Smooth muscle cell (in vitro differentiated cells): ENCODE data around the gene KRT25. TPM values are rescaled to one million over a fixed set of nuclear protein-coding genes. Genes with fewer than 3 reads are reported as not detected.

Source experiments
- DNase-seq: peaks from one replicate; lab custom pipeline; 2025; ENCODE audit not compliant: unreplicated experiment; lab: John Stamatoyannopoulos, UW
- H2AFZ ChIP-seq: fragments of 200-600 bp; sonication (generic); 2 replicates; pipeline ENCODE4 v1.6.0; 2016; ENCODE audit warnings: antibody characterized with exemption, low read depth, mild to moderate bottlenecking
- H3F3A ChIP-seq: fragments of 200-600 bp; sonication (generic); 2 replicates; pipeline ENCODE4 v1.6.0; 2017; ENCODE audit warnings: antibody characterized with exemption, low read depth
- H3K27ac ChIP-seq: fragments of 200-600 bp; sonication (generic); 2 replicates; pipeline ENCODE4 v1.5.1; 2016; ENCODE audit warnings: low read depth, mild to moderate bottlenecking
- H3K27me3 ChIP-seq: fragments of 200-600 bp; sonication (generic); 2 replicates; pipeline ENCODE4 v1.6.1; 2016; ENCODE audit warnings: low read depth, mild to moderate bottlenecking
- H3K36me3 ChIP-seq: fragments of 200-600 bp; sonication (generic); 2 replicates; pipeline ENCODE4 v1.5.1; 2016; ENCODE audit warnings: low read depth
- H3K4me1 ChIP-seq: fragments of 200-600 bp; sonication (generic); 2 replicates; pipeline ENCODE4 v1.5.1; 2016; ENCODE audit warnings: low read depth
- H3K4me2 ChIP-seq: fragments of 200-600 bp; sonication (generic); 2 replicates; pipeline ENCODE4 v1.6.0; 2016; ENCODE audit warnings: mild to moderate bottlenecking
- H3K4me3 ChIP-seq: fragments of 200-600 bp; sonication (generic); 2 replicates; pipeline ENCODE4 v1.5.1; 2016; ENCODE audit warnings: mild to moderate bottlenecking
- H3K79me2 ChIP-seq: fragments of 200-600 bp; sonication (generic); 2 replicates; pipeline ENCODE4 v1.6.0; 2016; ENCODE audit warnings: low read depth, mild to moderate bottlenecking
- H3K9ac ChIP-seq: fragments of 200-600 bp; sonication (generic); 2 replicates; pipeline ENCODE4 v1.6.0; 2016; ENCODE audit warnings: low read depth
- H3K9me3 ChIP-seq: fragments of 200-600 bp; sonication (generic); replicated peaks from 2 replicates; pipeline ENCODE4 v1.5.1; 2016; ENCODE audit warnings: low read depth
- H4K20me1 ChIP-seq: fragments of 200-600 bp; sonication (generic); 2 replicates; pipeline ENCODE4 v1.6.0; 2016; ENCODE audit warnings: low read depth
- CTCF ChIP-seq: fragments of 200-600 bp; sonication (generic); IDR thresholded peaks from 2 replicates; pipeline ENCODE4 v1.5.1; 2017; ENCODE audit warnings: borderline replicate concordance, mild to moderate bottlenecking, antibody characterized with exemption; ENCODE audit not compliant: insufficient read depth, poor library complexity, severe bottlenecking
- WGBS: methylation state at CpG from one replicate; pipeline ENCODE4 v1.1.7; 2016; ENCODE audit warnings: low lambda C conversion rate; 5-methylcytosine and 5-hydroxymethylcytosine counted together
- polyA plus RNA-seq: library from polyadenylated mRNA; unstranded; fragments of >200 nt; fragmentation: Nextera tagmentation; extraction: Ambion mirVana; gene quantifications from 2 replicates; pipeline ENCODE4 v1.2.1, GENCODE V29; 2016
- total RNA-seq: library from RNA; depleted of rRNA; stranded (reverse); fragments of >200 nt; gene quantifications from 2 replicates; pipeline ENCODE4 v1.2.3, GENCODE V29; 2014

The KRT25 gene
- total and polyA plus RNA-seq, 2 experiments from 2014 or later = not detected

DNA sequence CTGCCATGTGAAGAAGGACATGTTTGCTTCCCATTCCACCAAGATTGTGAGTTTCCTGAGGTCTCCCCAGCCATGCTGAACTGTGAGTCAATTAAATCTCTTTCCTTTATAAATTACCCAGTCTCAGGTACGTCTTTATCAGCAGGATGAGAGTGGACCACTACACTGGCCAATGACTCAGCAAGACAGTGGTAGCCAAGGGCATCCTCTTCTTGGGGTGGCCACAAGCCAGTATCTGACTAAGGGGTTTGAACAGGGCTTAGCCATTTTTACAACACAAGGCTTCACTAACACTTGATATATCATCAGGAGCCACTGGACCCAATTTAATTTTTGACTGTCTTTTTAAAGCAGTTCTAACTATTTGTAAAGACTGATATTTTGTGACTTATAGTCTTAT is 30.5 kb downstream of the KRT25 start:
- Histone ChIP-seq H3K9me3 (no peaks in the 10 kb centered on the region), H3K36me3 (no peaks in the 10 kb centered on the region), H4K20me1 (no peaks in the 10 kb centered on the region), H3K9ac (no peak overlapping the region), H3K4me3 (no peak overlapping the region), H3K4me1 (no peaks in the 10 kb centered on the region), H3K79me2 (no peaks in the 10 kb centered on the region), H3K27ac (no peak overlapping the region), H2AFZ (no peak overlapping the region), H3F3A (no peaks in the 10 kb centered on the region), H3K4me2 (no peak overlapping the region), H3K27me3 (peaks cover 6% of the 10 kb centered on the region)
- DNase-seq = no peak
- TF ChIP-seq CTCF = no peak
- WGBS = 83% methylated on average over 1 of the region's 1 CpG

- TF ChIP-seq CTCF = no peak
- Histone ChIP-seq H3K27ac (no peak overlapping the region), H3K9ac (no peak overlapping the region), H3K27me3 (peaks cover 11% of the 10 kb centered on the region), H3K4me3 (no peak overlapping the region), H3K79me2 (no peaks in the 10 kb centered on the region), H2AFZ (no peak overlapping the region), H3K4me1 (no peaks in the 10 kb centered on the region), H3F3A (no peaks in the 10 kb centered on the region), H4K20me1 (no peaks in the 10 kb centered on the region), H3K36me3 (no peaks in the 10 kb centered on the region), H3K4me2 (no peak overlapping the region), H3K9me3 (no peaks in the 10 kb centered on the region)
- WGBS = 86% methylated on average over 1 of the region's 1 CpG
- DNase-seq = no peak
Observed at GRCh38 chr17:40722241-40722640, 32.9 kb downstream of the KRT25 start.

DNA sequence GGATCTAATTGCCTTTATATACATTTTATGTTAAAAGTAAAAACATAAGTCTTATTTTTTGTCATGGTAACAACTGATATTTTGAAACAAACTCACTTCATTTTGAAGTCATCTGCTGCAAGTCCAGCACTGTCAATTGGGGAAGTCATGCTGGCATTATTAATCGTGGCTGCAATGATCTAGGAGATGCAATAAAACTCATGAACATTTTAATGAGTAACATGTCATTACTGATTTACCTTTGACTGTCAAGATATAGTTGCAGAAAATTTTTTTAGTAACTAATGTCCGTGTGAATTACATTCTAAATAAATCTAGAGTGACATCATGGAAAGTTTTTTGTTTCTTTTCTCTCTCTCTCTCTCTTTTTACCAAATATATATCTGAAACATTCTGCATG is 34.2 kb downstream of the KRT25 start:
- no peak overlapping the region for H3K4me3 ChIP-seq
- no peak overlapping the region for H3K27ac ChIP-seq
- no peaks in the 10 kb centered on the region for H3K4me1 ChIP-seq
- H3K9ac ChIP-seq = no peak overlapping the region
- no peaks in the 10 kb centered on the region for H3F3A ChIP-seq
- H3K4me2 ChIP-seq = no peak overlapping the region
- peaks cover 10% of the 10 kb centered on the region for H3K27me3 ChIP-seq
- no peaks in the 10 kb centered on the region for H3K36me3 ChIP-seq
- H4K20me1 ChIP-seq = no peaks in the 10 kb centered on the region
- no peaks in the 10 kb centered on the region for H3K79me2 ChIP-seq
- no peak for TF ChIP-seq CTCF
- H3K9me3 ChIP-seq = no peaks in the 10 kb centered on the region
- H2AFZ ChIP-seq = no peak overlapping the region
- DNase-seq = no peak
- WGBS = 76% methylated on average over 2 of the region's 2 CpGs

GRCh38 chr17:40718930-40719329 is 36.2 kb downstream of the KRT25 start:
- no peak for TF ChIP-seq CTCF
- peaks cover 6% of the 10 kb centered on the region for H3K27me3 ChIP-seq
- H3K9me3 ChIP-seq = no peaks in the 10 kb centered on the region
- H3F3A ChIP-seq = no peaks in the 10 kb centered on the region
- no peaks in the 10 kb centered on the region for H3K79me2 ChIP-seq
- 69% methylated on average over 8 of the region's 8 CpGs for WGBS
- H3K4me2 ChIP-seq = no peak overlapping the region
- no peak for DNase-seq
- H3K36me3 ChIP-seq = no peaks in the 10 kb centered on the region
- no peak overlapping the region for H2AFZ ChIP-seq
- H3K9ac ChIP-seq = no peak overlapping the region
- H3K27ac ChIP-seq = no peak overlapping the region
- H4K20me1 ChIP-seq = no peaks in the 10 kb centered on the region
- no peaks in the 10 kb centered on the region for H3K4me1 ChIP-seq
- H3K4me3 ChIP-seq = no peak overlapping the region
